22Rv1 (cell line): ENCODE data around the gene MYO1F.

ENCODE experiments used
- H3K27ac ChIP-seq: fragments of 450-650 bp; 2 replicates; pipeline ENCODE4 v1.5.1; 2017
- CTCF ChIP-seq: fragments of 450-650 bp; IDR thresholded peaks from 2 replicates; pipeline ENCODE4 v1.5.1; 2017; ENCODE audit warnings: mild to moderate bottlenecking
- ZFX ChIP-seq: fragments of 450-650 bp; IDR thresholded peaks from 2 replicates; pipeline ENCODE4 v1.6.1; 2017; ENCODE audit warnings: antibody characterized with exemption, borderline replicate concordance

MYO1F gene

GRCh38 chr19:8615024-8615423 lies 37.8 kb upstream of the MYO1F start:
- no peak overlapping the region for H3K27ac ChIP-seq
- TF ChIP-seq CTCF (no peak), ZFX (no peak)

GRCh38 chr19:8614455-8614854 lies 37.2 kb upstream of the MYO1F start:
- H3K27ac ChIP-seq = no peak overlapping the region
- no peak for TF ChIP-seq ZFX
- no peak for TF ChIP-seq CTCF

GRCh38 chr19:8612807-8613171 lies 35.5 kb upstream of the MYO1F start:
- no peak overlapping the region for H3K27ac ChIP-seq
- no peak for TF ChIP-seq CTCF
- TF ChIP-seq ZFX = no peak

GRCh38 chr19:8611877-8612806 lies 34.9 kb upstream of the MYO1F start:
- no peak for TF ChIP-seq CTCF
- TF ChIP-seq ZFX = no peak
- H3K27ac ChIP-seq = no peak overlapping the region

- H3K27ac ChIP-seq = no peak overlapping the region
These were observed 34.2 kb upstream of the MYO1F start for GRCh38 chr19:8611391-8611876.

GRCh38 chr19:8610936-8611300 lies 33.7 kb upstream of the MYO1F start:
- TF ChIP-seq CTCF (no peak), ZFX (no peak)
- H3K27ac ChIP-seq = no peak overlapping the region

More at GRCh38 chr19:8611391-8611876, 34.2 kb upstream of the MYO1F start:
- TF ChIP-seq CTCF = no peak
- TF ChIP-seq ZFX = no peak
